Ramos (cell line): ENCODE measurements around the gene CACNB4.
"Not testable (repeated sequence)": the region's sequence is repeated elsewhere in the genome, so short reads cannot be mapped to it uniquely, and the experiment has no call there.

Source experiments
- in situ Hi-C: fragments of 300-500 bp; cut with MboI; formaldehyde crosslinking; loops from one replicate; pipeline ENCODE4 v1.14.3; 2022; ENCODE audit warnings: low sequenced_read_pairs; ENCODE audit not compliant: unreplicated experiment

The CACNB4 gene

DNA sequence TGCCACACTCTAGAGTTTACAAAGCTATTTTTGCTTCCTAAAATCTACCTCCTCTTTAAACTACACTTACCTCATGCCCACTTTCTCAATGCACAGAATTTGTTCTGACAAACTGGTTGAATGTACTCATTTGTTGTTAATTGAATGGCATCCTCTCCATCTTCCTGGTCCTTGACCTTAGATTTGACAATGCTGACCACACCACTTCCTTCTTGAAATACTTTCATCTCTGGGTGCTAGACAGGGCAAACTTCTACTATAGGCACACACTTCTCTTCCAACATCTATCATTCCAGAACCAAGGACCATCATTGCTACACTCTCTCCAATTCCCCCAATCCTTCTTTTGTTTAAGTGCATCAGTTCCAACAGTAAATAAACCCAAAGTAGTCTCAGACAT, 292.9 kb downstream of the CACNB4 start:
- in situ Hi-C loops, result no loop called here

DNA sequence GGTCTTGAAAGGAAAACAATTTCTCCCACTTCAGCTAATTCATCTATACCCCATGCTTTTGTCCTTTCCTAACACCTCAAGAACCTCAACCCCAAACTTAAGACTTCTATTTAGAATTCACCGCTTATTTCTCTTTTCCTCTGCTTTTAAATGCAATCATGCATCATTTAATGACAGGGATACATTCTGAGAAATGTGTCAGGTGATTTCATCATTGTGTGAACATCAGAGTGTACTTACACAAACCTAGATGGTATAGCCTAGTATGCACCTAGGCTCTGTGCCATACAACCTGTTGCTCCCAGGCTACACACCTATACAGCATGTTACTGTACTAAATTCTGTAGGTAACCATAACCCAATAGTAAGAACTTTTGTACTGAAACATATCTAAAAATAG, 293.5 kb downstream of the CACNB4 start:
- in situ Hi-C loops, result no loop called here

DNA sequence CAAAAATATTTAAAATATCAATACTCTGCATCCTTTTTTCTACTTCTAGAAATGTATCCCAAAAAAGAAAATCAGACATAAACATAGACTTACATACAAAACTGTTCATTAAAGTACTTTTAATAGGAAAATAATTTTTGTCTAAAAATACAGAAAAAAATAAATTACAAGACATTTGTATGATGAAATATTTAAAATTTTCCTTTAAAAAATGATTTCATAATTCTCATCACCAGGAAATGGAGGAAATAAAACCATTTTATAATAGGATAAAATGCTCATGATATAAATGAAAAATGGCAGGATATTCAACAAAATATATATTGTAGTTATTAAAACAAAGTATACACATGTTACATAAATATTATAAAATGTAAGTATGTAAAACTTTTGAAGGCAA, 295.0 kb downstream of the CACNB4 start:
- in situ Hi-C loops, result no loop called here

DNA sequence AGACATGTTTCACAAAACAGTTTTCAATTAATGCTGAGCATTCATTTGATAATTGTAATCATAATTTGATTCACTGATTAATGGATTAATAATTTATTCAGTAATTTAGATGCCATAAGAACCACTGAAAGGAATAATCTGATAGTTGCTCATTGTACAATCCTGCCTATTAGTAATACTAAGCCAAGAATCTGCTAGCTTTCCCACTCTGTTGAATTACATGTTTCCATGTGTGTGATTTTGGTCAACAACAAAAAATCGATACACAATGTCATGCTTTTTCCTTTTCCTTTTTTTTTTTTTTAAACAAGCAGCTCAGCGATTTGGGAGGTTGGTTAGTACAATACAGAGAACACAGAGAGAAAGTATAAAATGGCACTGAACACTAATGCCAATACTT, 296.5 kb downstream of the CACNB4 start:
- in situ Hi-C loops, result no loop called here

DNA sequence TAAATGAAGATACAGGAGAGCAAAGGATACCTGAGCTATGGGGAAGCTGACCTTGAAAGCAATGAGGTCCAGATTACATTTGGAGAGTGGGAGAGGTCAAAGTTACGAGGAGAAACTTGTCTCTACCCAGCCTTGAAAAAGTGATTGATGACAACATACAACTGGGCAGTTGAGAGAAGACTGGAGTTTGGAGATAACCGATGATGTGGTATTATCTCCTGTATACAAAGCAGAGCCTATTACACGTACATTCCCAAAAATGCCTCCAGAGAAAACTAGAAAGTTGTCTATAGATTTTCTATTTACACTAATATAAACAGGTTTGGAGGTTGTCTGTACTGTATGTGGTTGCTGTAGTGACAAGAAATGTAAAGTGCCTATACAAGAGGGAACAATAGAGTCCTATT, 299.0 kb downstream of the CACNB4 start:
- in situ Hi-C loops, result no loop called here

DNA sequence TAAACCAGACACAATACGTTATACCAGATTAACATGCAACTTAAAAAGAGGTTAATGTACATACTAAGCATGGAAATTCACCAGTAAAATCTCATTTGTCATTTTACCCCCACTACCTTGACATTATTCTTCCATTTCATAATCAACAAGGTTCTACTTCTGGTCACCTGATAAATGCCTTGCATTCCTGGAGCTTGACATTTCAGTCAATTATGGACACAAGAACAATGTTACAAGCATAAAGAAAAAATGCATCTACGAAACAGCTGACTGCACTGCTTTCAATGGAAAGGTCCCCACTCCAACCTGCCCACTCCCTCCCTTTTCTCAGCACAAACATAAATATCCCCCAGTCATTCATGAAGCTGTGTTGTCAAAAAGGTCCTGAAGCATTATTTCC, 302.1 kb downstream of the CACNB4 start:
- in situ Hi-C loops, result no loop called here

DNA sequence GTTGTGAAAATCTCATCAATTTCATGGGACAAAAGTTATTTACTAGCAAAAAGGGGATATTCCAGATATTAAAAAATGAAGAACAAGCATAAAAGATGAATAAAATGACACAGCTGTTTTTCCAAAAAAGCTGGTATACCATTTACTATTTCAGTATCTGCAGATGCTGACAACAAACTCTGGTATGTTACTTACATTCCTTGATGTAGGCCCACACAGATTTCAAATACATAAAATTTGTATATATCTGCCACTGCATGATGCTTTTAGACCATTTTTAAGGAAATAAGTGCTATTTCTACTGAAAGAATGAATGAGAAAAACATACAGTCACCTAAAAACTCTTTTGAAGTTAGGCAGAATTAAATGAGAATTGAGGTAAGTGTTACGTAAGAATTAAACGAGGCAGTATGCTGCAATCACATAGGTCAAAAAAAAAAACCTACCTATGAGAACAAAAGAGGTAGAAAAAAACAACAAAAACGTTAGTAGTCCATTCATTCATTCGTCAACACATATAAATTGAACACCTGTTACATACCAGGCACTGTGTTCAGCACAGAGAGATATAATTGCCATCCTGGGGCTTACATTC, 303.1 kb downstream of the CACNB4 start:
- in situ Hi-C loops, result no loop called here

DNA sequence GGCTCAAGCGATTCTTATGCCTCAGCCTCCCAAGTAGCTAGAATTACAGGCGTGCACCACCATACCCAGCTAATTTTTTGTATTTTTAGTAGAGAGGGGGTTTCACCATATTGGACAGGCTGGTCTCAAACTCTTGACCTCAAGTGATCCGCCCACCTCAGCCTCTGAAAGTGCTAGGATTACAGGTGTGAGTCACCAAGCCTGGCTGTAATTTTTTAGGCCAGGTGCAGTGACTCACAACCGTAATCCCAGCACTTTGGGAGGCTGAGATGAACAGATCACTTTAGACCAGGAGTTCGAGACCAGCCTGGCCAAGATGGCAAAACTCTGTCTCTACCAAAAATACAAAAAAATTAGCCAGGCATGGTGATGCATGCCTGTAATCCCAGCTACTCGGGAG, 304.4 kb downstream of the CACNB4 start:
- in situ Hi-C loops, result not testable (repeated sequence)

DNA sequence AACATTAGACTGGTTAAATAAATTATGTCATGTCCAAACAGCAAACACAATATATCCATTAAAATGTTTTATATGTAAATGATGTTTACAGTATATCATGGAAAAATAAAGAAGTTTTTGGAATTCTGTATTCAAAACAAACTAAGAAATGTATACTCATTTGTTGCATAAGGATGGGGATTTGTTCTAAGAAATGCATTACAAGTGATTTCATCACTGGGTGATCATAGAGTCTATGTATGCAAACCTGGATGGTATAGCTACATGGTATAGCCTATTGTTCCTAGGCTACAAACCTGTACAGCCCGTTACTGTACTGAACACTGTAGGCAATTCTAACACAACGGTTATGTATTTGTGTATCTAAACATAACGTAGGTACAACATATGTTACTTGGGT, 305.7 kb downstream of the CACNB4 start:
- in situ Hi-C loops, result no loop called here

DNA sequence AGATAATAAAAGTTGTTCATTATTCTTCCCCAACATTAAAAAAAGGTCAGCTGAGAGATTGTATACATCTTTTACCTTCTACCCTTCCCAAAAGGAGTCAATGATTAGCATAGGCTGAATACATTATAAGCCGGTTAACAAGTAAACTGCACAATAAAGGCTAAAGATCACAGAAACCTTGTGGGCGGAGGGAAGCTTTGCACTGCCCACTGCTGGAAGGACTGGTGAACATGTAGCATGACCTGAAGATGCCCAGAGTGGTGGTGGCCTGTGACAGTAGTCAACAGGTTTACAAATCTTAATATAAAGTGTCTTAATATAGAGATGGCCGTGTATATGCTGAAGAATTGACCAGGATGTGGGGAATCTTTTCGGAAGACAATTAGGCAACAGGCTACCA, 306.3 kb downstream of the CACNB4 start:
- in situ Hi-C loops, result no loop called here

DNA sequence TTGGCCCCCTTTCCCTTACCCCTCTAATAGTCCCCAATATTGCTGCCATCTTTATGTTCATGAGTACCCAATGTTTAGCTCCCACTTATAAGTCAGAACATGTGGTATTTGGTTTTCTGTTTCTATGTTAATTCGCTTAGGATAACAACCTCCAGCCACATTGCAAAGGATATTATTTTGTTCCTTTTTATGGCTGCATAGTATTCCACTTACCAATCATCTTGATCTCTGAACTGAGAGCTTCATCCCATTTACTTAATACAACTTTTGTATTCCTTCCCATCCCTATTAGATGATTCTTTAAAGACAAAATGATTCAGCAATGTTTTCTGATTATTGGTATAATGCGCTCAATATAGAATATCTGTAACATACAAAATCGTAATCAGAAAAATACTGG, 307.3 kb downstream of the CACNB4 start:
- in situ Hi-C loops, result no loop called here

DNA sequence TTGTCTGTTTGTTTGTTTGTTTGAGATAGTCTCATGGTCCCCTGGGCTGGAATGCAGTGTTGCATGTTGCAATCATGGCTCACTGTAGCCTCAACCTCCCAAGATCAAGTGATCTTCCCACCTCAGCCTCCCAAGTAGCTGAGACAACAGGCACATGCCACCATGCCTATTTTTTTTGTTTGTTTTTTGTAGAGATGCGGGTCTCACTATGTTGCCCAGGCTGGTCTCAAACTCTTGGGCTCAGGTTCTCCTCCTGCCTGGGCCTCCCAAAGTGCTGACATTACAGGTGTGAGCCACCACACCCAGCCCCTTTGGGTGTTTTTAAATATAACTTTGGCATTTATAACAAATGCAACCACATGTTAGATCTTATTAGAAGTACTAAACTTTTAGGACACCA, 308.2 kb downstream of the CACNB4 start:
- in situ Hi-C loops, result no loop called here

DNA sequence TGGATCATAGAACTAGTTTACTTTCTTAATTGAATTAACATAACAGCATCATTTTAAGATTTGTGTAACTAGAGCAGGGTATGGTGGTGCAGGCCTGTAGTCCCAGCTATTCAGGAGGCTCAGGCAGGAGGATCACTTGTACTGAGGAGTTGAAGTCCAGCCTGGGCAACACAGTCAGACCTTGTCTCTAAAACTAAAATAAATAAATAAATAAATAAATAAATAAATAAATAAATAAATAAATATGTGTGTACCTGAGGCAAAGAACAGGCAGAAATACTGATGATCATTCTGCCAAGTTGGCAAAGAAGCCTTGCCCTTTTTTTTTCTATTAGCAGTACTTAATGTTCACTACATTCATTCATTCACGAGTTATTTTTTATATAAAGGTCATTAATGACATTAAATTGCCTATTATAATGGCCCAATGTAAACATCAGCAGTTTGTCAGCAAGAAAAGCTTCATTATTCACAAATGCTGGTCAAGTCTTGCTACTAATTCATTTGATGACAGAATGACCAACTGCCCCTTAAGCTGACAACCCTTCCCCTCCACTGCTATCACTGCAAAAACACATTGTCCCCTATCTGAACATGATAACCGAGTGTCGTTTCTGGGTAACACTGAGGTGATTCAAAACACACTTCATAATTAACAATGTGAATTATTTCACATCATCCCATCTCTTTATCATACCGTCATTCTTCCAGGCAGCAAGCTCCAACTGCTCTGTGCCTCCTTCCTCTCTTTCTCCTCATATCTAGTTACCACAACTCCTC, 309.6 kb downstream of the CACNB4 start:
- in situ Hi-C loops, result no loop called here

DNA sequence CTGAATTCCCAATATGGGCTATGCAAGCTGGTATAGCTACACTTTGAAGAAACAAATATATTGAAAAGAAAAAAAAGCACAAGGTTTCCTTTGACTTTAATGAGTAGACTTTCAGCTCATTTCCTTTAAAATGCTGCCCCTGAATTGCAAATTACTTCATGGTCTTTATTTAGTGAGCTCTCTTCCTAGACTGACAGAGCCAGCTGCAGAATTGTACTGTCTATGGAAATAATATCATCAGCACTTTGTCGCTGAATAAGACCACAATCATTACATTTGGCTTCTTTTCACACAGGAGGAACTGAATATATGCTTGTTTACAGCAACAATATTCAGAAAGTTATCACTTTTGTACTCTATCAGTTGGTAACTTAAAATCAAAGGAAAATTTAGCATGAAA, 312.4 kb downstream of the CACNB4 start:
- in situ Hi-C loops, result no loop called here

DNA sequence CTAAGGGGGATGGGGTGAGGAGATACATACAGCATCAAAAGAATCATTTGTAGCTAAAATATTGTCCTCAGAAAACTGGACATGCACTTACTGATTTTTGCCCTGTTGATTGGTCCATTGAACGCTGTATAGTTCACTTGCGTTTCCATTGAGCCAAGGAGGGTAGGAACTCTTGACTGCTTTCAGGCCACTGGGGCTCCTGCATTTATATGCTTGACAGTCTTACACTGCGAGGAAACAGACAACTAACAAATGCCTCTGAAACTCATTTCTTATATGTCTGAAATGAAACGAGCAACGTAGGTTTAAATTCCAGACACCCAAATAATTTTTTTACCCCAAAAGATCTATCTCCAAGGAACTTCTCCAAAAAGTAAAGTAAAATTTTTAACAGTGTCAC, 312.8 kb downstream of the CACNB4 start:
- in situ Hi-C loops, result no loop called here

DNA sequence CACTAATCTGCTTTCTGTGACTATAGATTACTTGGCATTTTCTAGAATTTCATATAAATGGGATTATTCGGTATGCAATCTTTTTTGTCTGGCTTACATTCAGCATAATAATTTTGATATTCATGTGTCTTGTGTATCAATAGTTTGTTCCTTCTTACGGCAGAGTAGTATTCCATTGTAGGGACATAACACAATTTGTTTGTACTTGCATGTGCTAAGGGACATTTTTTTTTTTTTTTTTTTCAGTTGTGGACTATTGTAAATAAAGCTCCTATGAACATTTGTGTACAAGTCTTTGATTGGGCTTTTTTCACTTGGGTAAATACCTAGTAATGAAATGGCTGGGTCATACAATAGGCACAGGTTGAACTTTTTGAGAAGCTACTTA, 315.7 kb downstream of the CACNB4 start:
- in situ Hi-C loops, result no loop called here
